Urothelium cell line (cell line): ENCODE measurements around the gene HAAO.

Experiments
- DNase-seq: peaks from one replicate; pipeline ENCODE4 v3.0.0; 2011; ENCODE audit warnings: low spot score, mixed read lengths
- FAIRE-seq: peaks from 2 replicates; lab custom pipeline; 2011; peaks lifted over from hg19 to GRCh38; lab: Jason Lieb, UNC

HAAO gene

GRCh38 chr2:42769583-42770287 is 22.6 kb downstream of the HAAO start:
- DNase-seq = no peak
- peak; percentile 9 for FAIRE-seq

- FAIRE-seq = peak; percentile 9
- no peak for DNase-seq
These were observed 23.6 kb downstream of the HAAO start for GRCh38 chr2:42768706-42769256.

GRCh38 chr2:42767899-42768705 is 24.3 kb downstream of the HAAO start:
- DNase-seq = no peak
- no peak for FAIRE-seq

GRCh38 chr2:42767080-42767898 is 25.1 kb downstream of the HAAO start:
- FAIRE-seq (no peak), DNase-seq (no peak)

- FAIRE-seq (no peak), DNase-seq (no peak)
These were observed 26.7 kb downstream of the HAAO start for GRCh38 chr2:42765686-42766085.

- no peak for DNase-seq
- FAIRE-seq = no peak
These were observed 27.5 kb downstream of the HAAO start for GRCh38 chr2:42764901-42765300.

GRCh38 chr2:42764096-42764495 is 28.3 kb downstream of the HAAO start, which contains the start of gene OXER1:
OXER1 (minus strand) TSS chr2:42764135; CDS start chr2:42764062, 73 bp downstream.
- DNase-seq = no peak
- no peak for FAIRE-seq

- DNase-seq (no peak), FAIRE-seq (no peak)
These were observed 29.3 kb downstream of the HAAO start for GRCh38 chr2:42762823-42763804.

- no peak for DNase-seq
- FAIRE-seq = no peak
These were observed 30.2 kb downstream of the HAAO start for GRCh38 chr2:42762155-42762554.

GRCh38 chr2:42761554-42761953 is 30.8 kb downstream of the HAAO start:
- DNase-seq (no peak), FAIRE-seq (no peak)

- no peak for DNase-seq
- no peak for FAIRE-seq
These were observed 33.6 kb downstream of the HAAO start for GRCh38 chr2:42758751-42759150.

GRCh38 chr2:42757981-42758740 is 34.2 kb downstream of the HAAO start:
- FAIRE-seq (no peak), DNase-seq (no peak)

- DNase-seq (no peak), FAIRE-seq (peak; percentile 73)
These were observed 35.3 kb downstream of the HAAO start for GRCh38 chr2:42756966-42757513.

- no peak for DNase-seq
- FAIRE-seq = no peak
These were observed 36.1 kb downstream of the HAAO start for GRCh38 chr2:42756150-42756775.

- DNase-seq (no peak), FAIRE-seq (no peak)
These were observed 37.0 kb downstream of the HAAO start for GRCh38 chr2:42755191-42755880.

GRCh38 chr2:42754776-42755140 is 37.6 kb downstream of the HAAO start:
- FAIRE-seq (no peak), DNase-seq (no peak)

GRCh38 chr2:42754021-42754775 is 38.2 kb downstream of the HAAO start:
- DNase-seq = no peak
- FAIRE-seq = peak; percentile 78
